Fibroblast of pulmonary artery (primary cell): Measurements from ENCODE around the gene BRD3OS.

ENCODE experiments used
- DNase-seq: peaks from one replicate; pipeline ENCODE4 v3.0.0-alpha.2; 2010; ENCODE audit warnings: low read depth
- H3K4me3 ChIP-seq: replicated peaks from 2 replicates; pipeline ENCODE4 v1.5.1; 2011; ENCODE audit warnings: low read depth, mild to moderate bottlenecking, control low read depth, low read length, moderate library complexity
- CTCF ChIP-seq: IDR thresholded peaks from 2 replicates; pipeline ENCODE4 v1.5.1; 2011; ENCODE audit warnings: mild to moderate bottlenecking, control low read depth, low read length, inconsistent platforms; ENCODE audit errors: missing control alignments

Gene BRD3OS

DNA sequence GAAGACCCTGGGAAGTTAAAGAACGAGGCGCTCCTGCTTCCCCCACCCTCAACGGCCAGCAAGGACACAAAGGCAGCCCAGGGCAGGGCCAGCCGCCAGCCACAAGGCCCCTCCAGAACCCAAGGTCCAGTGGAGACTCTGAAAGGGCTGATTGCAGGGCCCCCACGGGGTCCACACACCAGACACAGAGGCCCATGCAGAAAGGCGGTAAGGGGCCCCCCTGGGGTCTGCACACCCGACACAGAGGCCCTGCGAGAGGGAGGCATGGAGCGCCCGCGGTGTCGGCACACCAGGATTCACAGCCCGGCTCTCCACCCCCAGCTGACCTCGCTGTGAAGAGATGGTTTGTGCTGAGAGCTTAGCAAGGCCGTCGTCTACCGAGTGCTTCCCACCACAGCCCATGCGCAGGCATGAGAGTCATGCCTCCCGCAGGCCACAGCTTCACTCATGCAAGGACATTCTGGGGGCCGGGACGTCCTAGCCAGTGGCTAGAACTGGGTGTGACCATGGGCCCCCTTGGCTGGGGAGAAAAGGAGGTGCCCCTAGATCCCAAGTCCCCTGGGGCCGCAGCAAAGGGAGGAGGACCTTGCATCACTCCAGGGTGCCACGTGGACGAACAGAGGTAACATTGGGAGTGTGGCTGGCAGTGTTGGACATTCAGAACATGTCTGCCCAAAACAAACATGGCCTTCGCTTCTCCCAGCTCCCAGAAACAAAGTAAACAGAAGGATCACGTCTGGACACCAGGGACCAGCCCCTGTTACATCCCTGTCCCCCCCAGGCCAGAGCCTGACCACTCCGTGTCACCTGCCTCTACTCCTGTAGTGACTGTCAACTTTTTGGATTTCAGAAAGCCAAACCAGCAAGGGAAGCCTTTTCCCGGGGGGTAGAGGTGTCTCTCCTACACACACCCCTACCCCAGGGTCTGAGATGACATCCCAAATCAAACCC, 32.7 kb downstream of the BRD3OS start:
- no peak overlapping the region for H3K4me3 ChIP-seq
- TF ChIP-seq CTCF, result no peak
- no peak for DNase-seq

DNA sequence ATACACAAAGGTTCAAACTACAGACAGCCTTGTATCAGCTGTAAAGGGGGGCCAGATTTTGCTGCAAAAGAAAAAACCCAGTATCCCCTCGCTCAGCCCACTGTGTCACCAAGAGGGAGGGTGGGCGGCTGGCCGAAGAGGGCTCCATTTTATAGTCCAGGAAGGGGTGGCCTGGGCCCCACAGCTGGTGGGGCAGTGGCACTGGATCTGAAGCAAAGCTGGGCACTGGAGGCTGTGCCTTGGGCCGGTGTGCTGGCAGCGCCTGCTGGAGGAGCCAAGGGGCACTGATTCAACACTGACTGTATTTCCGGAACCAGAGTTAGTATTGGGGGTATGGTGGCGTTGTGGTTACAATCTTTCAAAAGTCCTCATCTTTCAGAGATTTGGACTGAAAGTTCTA, 33.4 kb downstream of the BRD3OS start:
- TF ChIP-seq CTCF, result no peak
- no peak for DNase-seq
- H3K4me3 ChIP-seq, result no peak overlapping the region

GRCh38 chr9:134059188-134059641, 33.9 kb downstream of the BRD3OS start:
- TF ChIP-seq CTCF, result no peak
- no peak overlapping the region for H3K4me3 ChIP-seq
- DNase-seq, result no peak

GRCh38 chr9:134059661-134060395, 34.5 kb downstream of the BRD3OS start:
- DNase-seq, result no peak
- no peak for TF ChIP-seq CTCF
- no peak overlapping the region for H3K4me3 ChIP-seq

DNA sequence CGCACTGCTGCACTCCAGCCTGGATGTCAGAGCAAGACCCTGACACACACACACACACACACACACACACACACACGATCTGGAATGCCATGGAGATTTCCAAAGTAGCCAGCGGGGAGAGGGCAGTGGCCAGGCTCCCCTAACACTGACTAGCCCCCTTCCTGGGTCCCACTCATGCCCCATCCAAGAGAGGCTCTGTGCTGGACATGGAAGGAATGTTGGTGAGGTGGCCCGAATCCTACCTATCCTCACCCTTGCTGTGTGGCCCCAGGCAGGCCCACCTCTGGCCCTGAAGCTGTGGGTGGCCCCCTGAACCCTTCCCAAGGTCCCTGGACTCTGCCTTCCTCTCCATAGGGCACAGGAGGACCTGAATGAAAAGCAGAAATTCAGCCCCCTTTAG, 35.3 kb downstream of the BRD3OS start:
- no peak for TF ChIP-seq CTCF
- no peak for DNase-seq
- H3K4me3 ChIP-seq, result no peak overlapping the region

GRCh38 chr9:134061019-134061687, 35.9 kb downstream of the BRD3OS start:
- no peak for TF ChIP-seq CTCF
- DNase-seq, result no peak
- no peak overlapping the region for H3K4me3 ChIP-seq
